Stimulated activated naive CD8-positive, alpha-beta T cell treated with anti-CD3 and anti-CD28 coated beads, Interleukin-15, amount 100 ng/mL, for 72 hours (primary cell): ENCODE results near the gene ZDHHC14.

Experiments
- ATAC-seq: fragments of 150-1000 bp; cut with Tn5 transposase; 2 replicates; pipeline ENCODE4 v1.10.0; 2021; ENCODE audit warnings: mild to moderate bottlenecking, moderate library complexity
- DNase-seq, 2 donors: peaks; one replicate each; pipeline ENCODE4 v3.0.0; 2021 to 2022
- H3K27ac Mint-ChIP-seq, 2 donors: one replicate each; pipeline ENCODE4 v1.8.0; 2022; ENCODE audit warnings: mild to moderate bottlenecking in 2 of 2, mixed read lengths in 2 of 2, moderate library complexity in 2 of 2
- H3K27me3 Mint-ChIP-seq: one replicate; pipeline ENCODE4 v1.8.0; 2022; ENCODE audit warnings: mixed read lengths
- H3K4me1 Mint-ChIP-seq: one replicate; pipeline ENCODE4 v1.8.0; 2022; ENCODE audit warnings: mild to moderate bottlenecking, mixed read lengths
- H3K4me3 Mint-ChIP-seq, 2 donors: one replicate each; pipeline ENCODE4 v1.8.0; 2022; ENCODE audit warnings: mild to moderate bottlenecking in 2 of 2, mixed read lengths in 2 of 2, moderate library complexity in 1 of 2
- H3K9me3 Mint-ChIP-seq, 2 donors: one replicate each; pipeline ENCODE4 v1.8.0; 2022; ENCODE audit warnings: mixed read lengths in 2 of 2

Gene ZDHHC14

DNA sequence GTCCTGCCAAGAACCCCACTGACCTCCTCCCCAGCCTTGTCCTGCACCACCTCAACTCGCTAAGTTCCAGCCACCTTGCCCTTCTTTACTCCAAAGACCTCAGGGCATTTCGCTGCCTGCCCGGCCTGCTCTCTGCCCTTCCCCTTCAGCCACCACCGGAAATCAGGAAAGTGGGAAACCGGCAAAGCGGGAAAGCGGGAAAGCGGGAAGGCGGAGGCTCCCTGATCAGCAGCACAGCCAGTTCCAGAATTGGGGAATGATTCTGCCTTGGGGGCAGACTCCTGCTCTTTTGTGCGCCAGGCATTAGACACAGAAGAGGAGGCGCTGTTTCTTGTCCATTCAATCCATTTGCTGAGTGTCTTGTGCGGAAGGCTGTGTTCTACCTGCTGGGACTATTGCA lies 111.3 kb downstream of the ZDHHC14 start:
- DNase-seq (no peak), ATAC-seq (no peak)
- H3K9me3 Mint-ChIP-seq, result peaks cover 7 to 9% of the 10 kb centered on the region in 2 donors
- H3K27me3 Mint-ChIP-seq, result peaks cover 30% of the 10 kb centered on the region
- H3K27ac Mint-ChIP-seq, result peak overlapping the region in 1 of 2 donors; percentile 43
- H3K4me3 Mint-ChIP-seq, result no peak overlapping the region
- peaks cover 23% of the 10 kb centered on the region for H3K4me1 Mint-ChIP-seq

DNA sequence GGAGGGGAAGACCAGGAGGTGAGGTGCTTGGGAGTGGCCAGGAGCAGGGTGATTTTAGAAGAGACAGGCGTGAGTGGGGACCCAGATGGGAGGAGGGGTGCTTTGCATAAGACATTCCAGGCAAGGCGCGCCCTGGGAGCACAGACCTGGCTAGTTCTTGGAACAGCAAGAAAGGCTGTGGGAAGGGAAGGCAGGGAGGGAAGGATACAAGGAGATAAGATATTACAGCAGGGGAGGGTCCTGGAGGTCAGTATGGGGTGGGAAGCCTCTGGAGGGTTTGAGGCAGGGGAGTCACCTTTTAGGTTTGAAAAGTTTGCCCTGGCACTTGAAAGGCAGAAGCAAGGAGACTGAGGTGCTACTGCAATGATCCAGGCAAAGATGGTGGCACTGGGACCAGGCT lies 111.8 kb downstream of the ZDHHC14 start:
- H3K9me3 Mint-ChIP-seq, result peaks cover 7 to 9% of the 10 kb centered on the region in 2 donors
- ATAC-seq (no peak), DNase-seq (no peak)
- peak overlapping the region in 1 of 2 donors; percentile 43 for H3K27ac Mint-ChIP-seq
- H3K4me3 Mint-ChIP-seq, result no peak overlapping the region
- peaks cover 26% of the 10 kb centered on the region for H3K4me1 Mint-ChIP-seq
- peaks cover 30% of the 10 kb centered on the region for H3K27me3 Mint-ChIP-seq

DNA sequence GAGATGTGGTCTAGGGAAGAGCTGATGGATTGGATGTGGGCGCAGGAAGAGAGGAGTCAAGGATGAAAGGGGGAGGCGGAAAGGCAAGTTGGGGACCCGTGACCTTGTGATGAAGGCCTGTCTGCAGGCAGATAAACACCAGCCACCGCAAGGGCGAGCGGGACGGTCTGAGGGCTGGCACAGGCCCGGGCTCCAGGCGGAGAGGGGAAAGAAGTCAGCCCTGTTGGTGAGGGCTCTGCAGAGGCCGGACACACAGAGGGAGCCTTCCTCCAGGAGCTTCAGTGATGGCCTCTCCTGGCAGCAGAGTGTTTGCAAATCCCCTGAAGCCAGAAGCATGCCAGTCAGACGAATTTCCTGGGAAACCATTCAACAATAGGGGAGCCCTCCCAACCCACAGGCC lies 112.2 kb downstream of the ZDHHC14 start:
- ATAC-seq, result no peak
- no peak overlapping the region for H3K27ac Mint-ChIP-seq
- H3K9me3 Mint-ChIP-seq, result peaks cover 7 to 9% of the 10 kb centered on the region in 2 donors
- H3K27me3 Mint-ChIP-seq, result peaks cover 27% of the 10 kb centered on the region
- no peak for DNase-seq
- peaks cover 30% of the 10 kb centered on the region for H3K4me1 Mint-ChIP-seq
- no peak overlapping the region for H3K4me3 Mint-ChIP-seq

GRCh38 chr6:157493576-157493975 lies 112.6 kb downstream of the ZDHHC14 start:
- ATAC-seq (no peak), DNase-seq (no peak)
- no peak overlapping the region for H3K27ac Mint-ChIP-seq
- H3K4me1 Mint-ChIP-seq, result peaks cover 34% of the 10 kb centered on the region
- peaks cover 23% of the 10 kb centered on the region for H3K27me3 Mint-ChIP-seq
- no peak overlapping the region for H3K4me3 Mint-ChIP-seq
- H3K9me3 Mint-ChIP-seq, result peaks cover 7 to 9% of the 10 kb centered on the region in 2 donors

DNA sequence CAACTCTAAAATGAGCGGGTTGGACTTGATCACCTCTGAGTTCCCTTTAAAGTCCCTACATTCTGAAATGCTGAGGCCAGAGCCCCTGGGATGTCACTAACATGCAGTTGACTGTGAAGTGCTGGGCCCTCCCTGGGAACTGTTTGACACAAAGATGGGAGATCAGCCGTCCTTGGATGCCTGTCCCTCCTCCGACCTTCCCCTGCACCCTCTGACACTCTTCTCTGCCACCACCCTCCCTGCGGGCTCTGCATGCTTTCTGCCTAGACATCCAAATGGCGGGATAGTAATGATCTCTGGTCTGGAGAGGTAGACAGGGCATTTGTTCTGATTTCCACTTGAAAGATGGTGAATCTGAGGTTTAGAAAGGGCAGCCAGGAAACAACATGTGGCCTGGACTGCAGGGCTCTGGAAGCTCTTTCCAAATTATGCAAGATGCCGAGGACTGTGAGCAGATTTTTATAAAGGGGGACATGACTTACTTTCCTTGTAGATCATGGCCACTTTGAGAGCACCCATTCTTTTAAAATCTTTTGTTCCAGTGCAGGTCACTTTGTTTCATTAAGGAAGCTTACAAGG lies 113.2 kb downstream of the ZDHHC14 start:
- Mint-ChIP-seq H3K9me3 (peaks cover 7 to 9% of the 10 kb centered on the region in 2 donors), H3K4me1 (peaks cover 38% of the 10 kb centered on the region), H3K4me3 (no peak overlapping the region), H3K27ac (no peak overlapping the region), H3K27me3 (peaks cover 16% of the 10 kb centered on the region)
- DNase-seq (no peak), ATAC-seq (no peak)

DNA sequence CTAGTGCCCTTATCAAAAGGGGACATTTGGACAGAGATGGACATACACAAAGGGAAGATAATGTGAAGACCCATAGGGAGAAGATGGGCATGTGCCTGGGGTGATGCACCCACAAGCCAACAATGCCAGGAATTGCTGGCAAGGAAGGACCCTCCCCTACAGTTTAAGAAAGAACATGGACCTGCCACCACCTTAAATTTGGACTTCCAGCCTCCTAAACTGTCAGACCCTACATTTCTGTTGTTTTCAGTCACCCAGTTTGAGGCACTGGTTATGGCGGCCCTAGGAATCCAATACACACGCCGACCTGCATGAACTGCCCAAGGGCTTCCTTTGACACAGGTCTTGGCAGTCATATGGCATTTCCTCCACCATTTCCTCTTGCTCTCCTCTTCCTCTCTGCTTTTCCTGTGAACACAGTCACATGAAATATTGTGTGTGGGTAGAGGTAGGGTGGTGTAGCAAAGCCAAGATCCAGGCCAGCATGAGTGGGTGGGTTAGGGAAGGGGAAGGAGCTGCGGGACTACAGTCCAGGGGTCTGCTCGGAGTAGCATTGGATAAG lies 115.6 kb downstream of the ZDHHC14 start:
- peaks cover 49% of the 10 kb centered on the region for H3K4me1 Mint-ChIP-seq
- no peak overlapping the region for H3K27ac Mint-ChIP-seq
- H3K9me3 Mint-ChIP-seq, result peaks cover 17 to 19% of the 10 kb centered on the region in 2 donors
- no peak overlapping the region for H3K4me3 Mint-ChIP-seq
- DNase-seq (no peak), ATAC-seq (no peak)
- no peaks in the 10 kb centered on the region for H3K27me3 Mint-ChIP-seq

DNA sequence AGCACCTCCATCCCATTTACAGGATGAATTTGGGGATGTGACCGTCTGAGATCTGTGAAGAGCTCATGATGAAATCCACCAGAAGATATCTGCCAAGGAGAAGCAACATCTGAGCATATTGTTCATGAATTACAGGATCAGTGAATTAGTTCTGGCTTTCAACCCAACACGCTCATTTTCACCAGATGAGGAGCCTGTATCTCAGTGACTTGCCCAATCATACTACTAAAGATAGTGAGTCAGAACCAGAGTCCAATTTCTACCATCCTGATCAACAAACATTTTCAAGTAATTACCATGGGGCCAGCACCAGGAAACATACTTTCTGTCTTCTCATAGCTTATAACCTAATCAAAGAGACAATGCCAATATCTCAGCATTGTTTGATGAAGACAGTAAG lies 116.6 kb downstream of the ZDHHC14 start:
- Mint-ChIP-seq H3K27ac (no peak overlapping the region), H3K27me3 (no peaks in the 10 kb centered on the region), H3K9me3 (peaks cover 17 to 19% of the 10 kb centered on the region in 2 donors), H3K4me1 (peaks cover 49% of the 10 kb centered on the region), H3K4me3 (no peak overlapping the region)
- peak; percentile 74 for ATAC-seq
- no peak for DNase-seq

- peaks cover 17 to 19% of the 10 kb centered on the region in 2 donors for H3K9me3 Mint-ChIP-seq
- peak; percentile 67 for ATAC-seq
Observed at GRCh38 chr6:157498817-157499216, 117.8 kb downstream of the ZDHHC14 start.

DNA sequence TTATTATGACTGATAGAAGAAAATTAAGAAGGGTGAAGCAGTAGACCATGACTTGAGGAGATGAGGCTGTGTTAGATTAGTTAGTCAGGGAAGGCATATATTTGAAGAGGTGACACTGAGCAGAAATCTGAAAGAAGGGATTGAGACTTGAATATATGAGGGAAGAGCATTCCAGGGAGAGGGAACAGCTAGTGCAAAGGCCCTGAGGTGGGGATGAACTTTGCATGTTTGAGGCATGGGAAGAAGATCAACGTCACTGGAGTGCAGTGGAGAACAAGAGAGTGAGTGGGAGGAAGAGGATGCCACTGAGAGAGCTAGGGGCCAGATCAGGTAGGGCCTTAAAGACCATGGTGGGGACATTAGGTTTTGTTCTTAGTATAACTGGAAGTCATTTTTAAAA lies 119.0 kb downstream of the ZDHHC14 start:
- no peak overlapping the region for H3K27ac Mint-ChIP-seq
- H3K4me3 Mint-ChIP-seq, result peak overlapping the region in 1 of 2 donors; percentile 14
- no peak for DNase-seq
- no peak for ATAC-seq
- H3K9me3 Mint-ChIP-seq, result peaks cover 21% of the 10 kb centered on the region in 2 donors
- no peaks in the 10 kb centered on the region for H3K27me3 Mint-ChIP-seq
- peaks cover 49% of the 10 kb centered on the region for H3K4me1 Mint-ChIP-seq

More at GRCh38 chr6:157498817-157499216, 117.8 kb downstream of the ZDHHC14 start:
- Mint-ChIP-seq H3K27me3 (no peaks in the 10 kb centered on the region), H3K27ac (no peak overlapping the region), H3K4me3 (no peak overlapping the region), H3K4me1 (peaks cover 49% of the 10 kb centered on the region)
- DNase-seq, result no peak

- Mint-ChIP-seq H3K27me3 (no peaks in the 10 kb centered on the region), H3K4me3 (no peak overlapping the region), H3K9me3 (peaks cover 36 to 45% of the 10 kb centered on the region in 2 donors), H3K4me1 (peaks cover 29% of the 10 kb centered on the region), H3K27ac (no peak overlapping the region)
- DNase-seq (no peak), ATAC-seq (no peak)
Observed at GRCh38 chr6:157503018-157503747, 122.2 kb downstream of the ZDHHC14 start.

- Mint-ChIP-seq H3K4me1 (peaks cover 13% of the 10 kb centered on the region), H3K27ac (no peak overlapping the region), H3K4me3 (no peak overlapping the region), H3K9me3 (peaks cover 27 to 36% of the 10 kb centered on the region in 2 donors), H3K27me3 (no peaks in the 10 kb centered on the region)
- no peak for ATAC-seq
- no peak for DNase-seq
Observed at GRCh38 chr6:157505912-157506491, 125.0 kb downstream of the ZDHHC14 start.

DNA sequence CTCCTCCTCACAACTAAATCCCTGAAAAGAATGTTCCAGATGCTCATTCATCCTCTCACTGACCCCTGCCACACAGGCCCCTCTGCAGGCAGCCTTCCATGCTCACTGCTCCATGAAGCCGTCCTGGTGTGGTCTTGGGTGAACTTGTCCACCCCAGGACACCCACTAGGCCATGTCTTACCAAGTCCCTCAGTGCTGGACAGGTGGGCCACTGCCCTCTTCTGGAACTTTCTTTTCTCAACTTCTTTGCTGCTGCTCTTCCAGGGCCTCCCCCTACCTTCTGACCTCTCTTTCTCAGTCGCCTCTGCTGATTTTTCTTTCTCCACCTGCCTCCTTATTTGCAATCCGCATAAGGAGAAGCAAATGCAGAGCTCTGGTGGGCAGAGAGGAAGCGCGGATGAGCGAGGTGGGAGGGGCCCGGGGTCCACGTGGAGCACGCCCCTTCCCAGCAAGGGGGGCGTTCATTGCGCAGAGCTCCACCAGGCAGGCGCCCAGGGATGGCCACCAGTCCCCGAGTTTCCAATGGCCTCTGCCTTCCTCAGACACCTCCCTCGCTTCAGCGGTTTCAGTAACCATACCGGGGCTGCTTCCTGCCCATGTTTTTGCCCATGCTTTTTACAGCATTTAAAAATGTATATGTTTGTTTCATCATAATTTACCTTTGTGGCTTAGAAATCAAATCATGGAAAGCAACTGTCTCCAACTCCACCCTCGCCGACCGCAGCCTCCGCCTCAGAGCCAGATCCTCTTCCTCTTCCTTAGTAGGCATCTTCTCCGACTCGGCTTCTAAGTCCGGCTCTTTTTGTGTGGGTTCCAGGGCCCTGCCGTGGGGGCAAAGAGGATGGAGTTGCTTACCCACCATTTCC lies 129.6 kb downstream of the ZDHHC14 start:
- ATAC-seq (peak; percentile 72), DNase-seq (peak in 1 of 2 donors; percentile 27)
- Mint-ChIP-seq H3K27ac (peak overlapping the region; percentile 81 to 87), H3K9me3 (peaks cover 19 to 27% of the 10 kb centered on the region in 2 donors), H3K4me1 (peaks cover 20% of the 10 kb centered on the region), H3K27me3 (no peaks in the 10 kb centered on the region), H3K4me3 (peak overlapping the region; percentile 68 to 78)

GRCh38 chr6:157511682-157512381 lies 130.8 kb downstream of the ZDHHC14 start:
- ATAC-seq (no peak), DNase-seq (no peak)
- peaks cover 6 to 14% of the 10 kb centered on the region in 2 donors for H3K9me3 Mint-ChIP-seq
- H3K4me3 Mint-ChIP-seq, result no peak overlapping the region
- H3K4me1 Mint-ChIP-seq, result peaks cover 20% of the 10 kb centered on the region
- H3K27ac Mint-ChIP-seq, result no peak overlapping the region
- no peaks in the 10 kb centered on the region for H3K27me3 Mint-ChIP-seq

GRCh38 chr6:157512382-157512682 lies 131.3 kb downstream of the ZDHHC14 start:
- H3K27ac Mint-ChIP-seq, result no peak overlapping the region
- no peaks in the 10 kb centered on the region for H3K27me3 Mint-ChIP-seq
- H3K9me3 Mint-ChIP-seq, result peaks cover 3 to 10% of the 10 kb centered on the region in 2 donors
- DNase-seq (no peak), ATAC-seq (no peak)
- H3K4me3 Mint-ChIP-seq, result no peak overlapping the region
- H3K4me1 Mint-ChIP-seq, result peaks cover 20% of the 10 kb centered on the region
